Sigmoid colon (tissue), 4 donors: ENCODE measurements around the gene UBE2QL1.

Source experiments
- CTCF ChIP-seq, 4 experiments: fragments of 450-650 bp in 3 of 4; fragments of 200-600 bp in 1 of 4; IDR thresholded peaks; one replicate each; pipeline ENCODE4 v1.5.1; 2016 to 2019; ENCODE audit warnings: antibody characterized with exemption in 4 of 4, mild to moderate bottlenecking in 3 of 4, moderate library complexity in 2 of 4
- POLR2A ChIP-seq, 2 donors: fragments of 450-650 bp; IDR thresholded peaks; one replicate each; pipeline ENCODE4 v1.6.1; 2016; ENCODE audit warnings: antibody characterized with exemption in 2 of 2, mild to moderate bottlenecking in 2 of 2, moderate library complexity in 2 of 2
- POLR2AphosphoS5 ChIP-seq, 4 donors: sonication (generic); formaldehyde crosslinking; IDR thresholded peaks; one replicate each; pipeline ENCODE4 v1.6.1; 2017; ENCODE audit warnings: antibody characterized with exemption in 4 of 4

GRCh38 chr5:6525910-6526309 lies 77.3 kb downstream of the UBE2QL1 start:
- TF ChIP-seq CTCF (IDR thresholded peaks at IDR 0.05) = no peak
- TF ChIP-seq POLR2AphosphoS5 (IDR thresholded peaks at IDR 0.05) = no peak
- no peak for TF ChIP-seq POLR2A (IDR thresholded peaks at IDR 0.05)
